H1 (cell line): ENCODE results near the gene CNDP2. TPM values are rescaled to one million over a fixed set of nuclear protein-coding genes. Genes with fewer than 3 reads are reported as not detected.

ENCODE experiments used
- CHD7 ChIP-seq: fragments of 300-600 bp; sonication (generic); IDR thresholded peaks from 2 replicates; pipeline ENCODE4 v1.7.1; 2012; ENCODE audit warnings: low read length, moderate library complexity, mild to moderate bottlenecking, inconsistent platforms; ENCODE audit not compliant: insufficient replicate concordance
- JUN ChIP-seq: IDR thresholded peaks from 2 replicates; pipeline ENCODE4 v1.6.1; 2011; ENCODE audit warnings: low read depth, mild to moderate bottlenecking, improper control_type of control experiment, low read length
- JUND ChIP-seq: IDR thresholded peaks from 2 replicates; pipeline ENCODE4 v1.6.1; 2011; ENCODE audit warnings: mild to moderate bottlenecking, improper control_type of control experiment, low read length
- POLR2AphosphoS5 ChIP-seq: IDR thresholded peaks from 2 replicates; pipeline ENCODE4 v1.6.1; 2011; ENCODE audit warnings: low read depth, low read length
- POU5F1 ChIP-seq: IDR thresholded peaks from 2 replicates; pipeline ENCODE4 v1.6.1; 2011; ENCODE audit warnings: low read depth, mild to moderate bottlenecking, low read length, moderate library complexity
- RXRA ChIP-seq: IDR thresholded peaks from 2 replicates; pipeline ENCODE4 v1.6.1; 2011; ENCODE audit warnings: low read depth, mild to moderate bottlenecking, low read length, moderate library complexity; ENCODE audit not compliant: insufficient read depth
- SIX5 ChIP-seq: IDR thresholded peaks from 2 replicates; pipeline ENCODE4 v1.6.1; 2011; ENCODE audit warnings: mild to moderate bottlenecking, low read depth, low read length
- polyA plus RNA-seq, 7 experiments: library from polyadenylated mRNA; depleted of rRNA in 3 of 7; stranded (reverse) in 5 of 7; unstranded in 2 of 7; fragments of >200 nt in 5 of 7; fragments of 200-250 nt in 2 of 7; gene quantifications; 1 replicate in 5 of 7; 2 replicates in 1 of 7; 4 replicates in 1 of 7; pipeline versions ENCODE4 v1.2.1 to v1.2.3, GENCODE V29; 2011 to 2013; ENCODE audit warnings: missing spikeins in 2 of 7, mixed read lengths in 2 of 7
- total RNA-seq: library from RNA; stranded (reverse); fragmentation: NEBNext Ultra II Directional; extraction: Animal tissue kit (Norgen Biotek cat#: 25700); gene quantifications from 2 replicates; pipeline ENCODE4 v1.2.1, GENCODE V29; 2021

Gene CNDP2
- total and polyA plus RNA-seq, 2 of the 8 experiments (the other 6 are each of a cell fraction or from before 2014, with no cell fraction given): 71.8 to 243 TPM

GRCh38 chr18:74546007-74546406, 49.8 kb downstream of the CNDP2 start (continued):
- TF ChIP-seq CHD7: no peak
- TF ChIP-seq SIX5: no peak
- TF ChIP-seq POLR2AphosphoS5: no peak
- TF ChIP-seq POU5F1: no peak
- TF ChIP-seq RXRA: no peak
- TF ChIP-seq JUND: no peak
- no peak for TF ChIP-seq JUN
